Progenitor cell of endocrine pancreas (in vitro differentiated cells): ENCODE results near the gene CPB2. TPM values are rescaled to one million over a fixed set of nuclear protein-coding genes. Genes with fewer than 3 reads are reported as not detected.

ENCODE experiments used
- DNase-seq: peaks from one replicate; pipeline ENCODE4 v3.0.0; 2021; ENCODE audit warnings: low spot score; ENCODE audit not compliant: unreplicated experiment
- H3K27ac Mint-ChIP-seq: 2 replicates; pipeline ENCODE4 v1.8.0; 2021; ENCODE audit warnings: mild to moderate bottlenecking, moderate library complexity, mixed read lengths
- H3K27me3 Mint-ChIP-seq: 2 replicates; pipeline ENCODE4 v1.8.0; 2021; ENCODE audit warnings: mixed read lengths
- H3K36me3 Mint-ChIP-seq: 2 replicates; pipeline ENCODE4 v1.8.0; 2022; ENCODE audit warnings: mixed read lengths; ENCODE audit not compliant: insufficient read depth
- H3K4me1 Mint-ChIP-seq: 2 replicates; pipeline ENCODE4 v1.8.0; 2021; ENCODE audit warnings: low read depth, mixed read lengths
- H3K4me3 Mint-ChIP-seq: 2 replicates; pipeline ENCODE4 v1.8.0; 2021; ENCODE audit warnings: low read depth, mild to moderate bottlenecking, moderate library complexity, mixed read lengths
- H3K9me3 Mint-ChIP-seq: 2 replicates; pipeline ENCODE4 v1.8.0; 2021; ENCODE audit warnings: low read depth, mixed read lengths
- total RNA-seq: library from RNA; stranded (reverse); gene quantifications from 2 replicates; pipeline ENCODE4 v1.2.1, GENCODE V29; 2021
- TF ChIP-seq, protein P1 (sequence below): fragments of 200-600 bp; sonication (generic); IDR thresholded peaks from one replicate; pipeline ENCODE4 v1.5.0; 2021; ENCODE audit warnings: antibody characterized with exemption, mild to moderate bottlenecking; ENCODE audit not compliant: unreplicated experiment

Gene CPB2
- total RNA-seq, 1 donor from 2014 or later = not detected

DNA sequence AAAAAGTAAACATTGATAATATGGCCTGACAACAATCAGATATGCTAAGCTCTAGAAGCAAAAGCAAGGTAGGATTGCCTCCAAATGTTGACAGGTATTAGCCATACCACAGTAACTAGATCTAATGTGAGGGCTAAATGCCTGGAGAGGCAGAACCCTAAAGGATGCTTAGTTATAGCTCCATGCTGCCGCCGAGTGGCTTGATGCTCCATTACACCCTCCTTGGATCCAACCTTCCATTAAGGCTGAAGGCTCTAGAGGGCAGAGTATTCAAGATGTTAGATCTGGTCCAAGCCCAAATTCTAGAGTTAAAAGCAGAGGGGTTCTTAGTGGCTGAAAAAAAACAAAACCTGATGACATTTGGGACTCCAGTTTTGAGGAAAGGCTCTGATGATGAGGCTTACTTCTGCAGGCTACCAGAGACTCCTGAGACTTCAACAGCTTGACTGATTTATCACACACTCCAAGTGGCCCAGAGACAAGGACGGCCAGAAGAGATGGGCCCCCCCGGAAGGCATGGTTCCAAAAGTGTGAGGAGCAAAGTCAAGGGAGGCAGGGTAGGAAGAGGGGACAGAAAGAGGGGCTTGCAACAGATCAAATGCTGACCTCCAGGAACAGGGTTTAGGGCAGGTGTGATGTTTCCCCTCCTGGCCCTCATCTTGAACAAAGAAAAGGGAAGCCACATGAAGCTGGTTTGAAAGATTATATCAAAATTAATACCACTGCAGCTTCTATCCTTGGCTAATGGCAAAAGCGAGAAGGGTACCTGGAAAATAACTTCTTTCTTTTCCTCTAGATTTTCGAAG is 21.9 kb upstream of the CPB2 start:
- Mint-ChIP-seq H3K36me3 (no peaks in the 10 kb centered on the region), H3K27me3 (no peaks in the 10 kb centered on the region), H3K9me3 (no peaks in the 10 kb centered on the region), H3K4me3 (no peak overlapping the region), H3K27ac (peak overlapping the region; percentile 34), H3K4me1 (peaks cover 4% of the 10 kb centered on the region)
- peak; percentile 43 for DNase-seq
- TF ChIP-seq, protein P1, sequence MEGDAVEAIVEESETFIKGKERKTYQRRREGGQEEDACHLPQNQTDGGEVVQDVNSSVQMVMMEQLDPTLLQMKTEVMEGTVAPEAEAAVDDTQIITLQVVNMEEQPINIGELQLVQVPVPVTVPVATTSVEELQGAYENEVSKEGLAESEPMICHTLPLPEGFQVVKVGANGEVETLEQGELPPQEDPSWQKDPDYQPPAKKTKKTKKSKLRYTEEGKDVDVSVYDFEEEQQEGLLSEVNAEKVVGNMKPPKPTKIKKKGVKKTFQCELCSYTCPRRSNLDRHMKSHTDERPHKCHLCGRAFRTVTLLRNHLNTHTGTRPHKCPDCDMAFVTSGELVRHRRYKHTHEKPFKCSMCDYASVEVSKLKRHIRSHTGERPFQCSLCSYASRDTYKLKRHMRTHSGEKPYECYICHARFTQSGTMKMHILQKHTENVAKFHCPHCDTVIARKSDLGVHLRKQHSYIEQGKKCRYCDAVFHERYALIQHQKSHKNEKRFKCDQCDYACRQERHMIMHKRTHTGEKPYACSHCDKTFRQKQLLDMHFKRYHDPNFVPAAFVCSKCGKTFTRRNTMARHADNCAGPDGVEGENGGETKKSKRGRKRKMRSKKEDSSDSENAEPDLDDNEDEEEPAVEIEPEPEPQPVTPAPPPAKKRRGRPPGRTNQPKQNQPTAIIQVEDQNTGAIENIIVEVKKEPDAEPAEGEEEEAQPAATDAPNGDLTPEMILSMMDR = peak; percentile 80

DNA sequence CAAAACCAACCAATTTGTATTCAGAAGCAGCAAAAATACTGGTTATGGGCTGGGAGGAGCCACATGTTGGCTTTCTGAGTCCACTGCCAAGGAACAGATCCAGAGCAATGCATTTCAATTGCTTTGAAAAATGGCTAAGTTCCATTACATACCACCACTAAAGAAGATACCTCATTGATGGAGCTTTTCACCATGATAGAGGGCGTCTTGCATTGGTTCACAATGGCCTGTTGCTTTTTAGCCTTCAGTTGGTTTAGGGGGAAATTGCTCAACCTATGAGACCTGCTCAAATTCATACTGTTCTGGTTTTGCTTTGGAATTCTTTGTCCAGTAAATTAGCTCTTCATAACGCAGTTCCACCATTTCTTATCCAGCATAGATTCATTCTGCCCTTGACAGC is 21.2 kb upstream of the CPB2 start:
- no peak for DNase-seq
- no peak overlapping the region for H3K4me3 Mint-ChIP-seq
- no peaks in the 10 kb centered on the region for H3K9me3 Mint-ChIP-seq
- no peaks in the 10 kb centered on the region for H3K36me3 Mint-ChIP-seq
- no peak overlapping the region for H3K27ac Mint-ChIP-seq
- peaks cover 5% of the 10 kb centered on the region for H3K4me1 Mint-ChIP-seq
- TF ChIP-seq, protein P1 = no peak
- no peaks in the 10 kb centered on the region for H3K27me3 Mint-ChIP-seq

DNA sequence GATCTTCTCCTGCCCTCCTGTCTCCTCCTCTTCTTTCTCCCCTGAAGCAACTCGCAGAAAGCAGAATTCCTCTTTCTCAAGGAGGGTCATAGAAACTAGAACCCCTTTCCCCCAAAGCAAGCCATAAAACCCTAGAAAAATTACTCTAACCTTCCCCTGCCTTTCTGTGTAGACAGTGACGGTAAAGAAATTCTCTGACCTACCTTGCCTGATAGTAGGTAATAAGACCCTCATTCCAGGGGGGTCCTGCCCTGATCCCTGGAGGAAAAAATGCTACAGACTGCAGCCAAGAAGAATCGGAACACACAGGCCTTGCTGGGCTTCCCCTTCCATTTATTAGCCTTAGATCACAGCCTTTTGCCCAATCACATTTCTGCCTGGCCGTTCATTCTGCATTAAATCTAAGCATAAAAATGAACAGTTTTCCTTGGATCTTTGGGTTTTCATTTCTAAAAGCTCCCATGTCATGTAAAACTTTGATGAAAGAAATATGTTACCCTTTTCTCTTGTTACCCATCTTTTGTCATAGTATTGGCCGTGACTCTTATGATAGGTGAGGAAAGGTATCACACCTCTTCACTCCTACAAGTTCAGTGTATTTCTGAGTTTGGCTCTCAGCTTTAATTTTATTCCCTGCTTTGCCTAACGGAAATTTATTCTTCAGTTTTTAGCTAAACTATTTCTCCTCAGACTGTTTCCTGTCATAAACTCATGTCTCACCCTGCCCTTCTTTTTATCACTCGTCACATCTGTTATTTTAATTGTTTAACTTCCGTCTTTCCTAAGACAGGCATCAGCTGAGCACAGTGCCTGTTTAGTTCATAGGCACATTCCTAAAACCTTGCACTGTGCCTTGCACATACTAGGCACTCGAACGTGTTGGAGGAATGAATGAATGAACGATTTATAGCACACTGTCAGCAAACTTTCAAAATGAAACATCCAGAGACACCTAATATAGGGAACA is 20.4 kb upstream of the CPB2 start:
- H3K9me3 Mint-ChIP-seq = no peaks in the 10 kb centered on the region
- H3K27ac Mint-ChIP-seq = no peak overlapping the region

DNA sequence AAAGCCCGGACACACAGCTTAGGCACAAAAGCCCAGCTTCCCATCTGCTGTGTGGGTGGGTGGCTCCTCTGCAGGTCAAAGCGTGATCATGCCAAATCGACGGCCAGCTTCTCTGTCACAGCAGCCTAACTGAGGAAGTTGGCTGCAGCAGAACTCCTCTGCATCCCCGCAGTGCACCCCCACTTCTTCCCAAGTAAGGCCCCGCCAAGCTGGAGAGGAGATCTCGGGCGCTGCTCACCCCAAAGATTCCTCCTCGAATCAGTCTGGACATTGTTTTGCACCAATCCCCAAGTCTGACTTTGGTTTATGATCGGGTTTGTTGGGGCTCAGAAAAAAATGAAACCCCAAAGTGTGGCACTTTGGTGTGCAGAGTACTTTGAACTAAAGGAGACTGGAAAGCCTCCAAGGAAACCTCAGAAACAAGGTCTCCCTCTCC is 19.7 kb upstream of the CPB2 start:
- Mint-ChIP-seq H3K4me3 (no peak overlapping the region), H3K36me3 (no peaks in the 10 kb centered on the region), H3K9me3 (no peaks in the 10 kb centered on the region), H3K27me3 (no peaks in the 10 kb centered on the region), H3K27ac (no peak overlapping the region), H3K4me1 (peaks cover 5% of the 10 kb centered on the region)
- no peak for DNase-seq
- TF ChIP-seq, protein P1 = no peak

More for the DNA sequence above, 20.4 kb upstream of the CPB2 start:
- Mint-ChIP-seq H3K4me3 (no peak overlapping the region), H3K4me1 (peaks cover 5% of the 10 kb centered on the region), H3K27me3 (no peaks in the 10 kb centered on the region), H3K36me3 (no peaks in the 10 kb centered on the region)
- DNase-seq = no peak
- TF ChIP-seq, protein P1 = no peak

DNA sequence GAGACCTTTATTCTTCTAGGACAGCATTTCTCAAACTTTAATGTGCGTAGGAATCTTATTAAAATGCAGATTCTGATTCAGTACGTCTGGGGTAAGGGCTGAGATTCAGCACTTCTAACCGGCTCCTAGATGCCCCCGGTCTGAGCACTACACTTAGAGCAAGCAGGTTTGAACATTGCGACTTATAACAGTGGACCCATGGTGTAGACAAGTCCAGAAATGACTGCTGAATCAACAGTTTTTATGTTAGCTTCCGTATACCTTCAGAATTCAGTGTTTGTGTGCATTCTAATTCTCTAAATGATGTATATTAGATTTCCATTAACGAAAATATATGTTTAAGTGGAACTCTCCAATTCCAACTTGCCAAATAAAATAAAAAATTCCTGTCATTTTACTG is 17.5 kb upstream of the CPB2 start:
- Mint-ChIP-seq H3K36me3 (no peaks in the 10 kb centered on the region), H3K4me3 (no peak overlapping the region), H3K4me1 (peaks cover 5% of the 10 kb centered on the region), H3K9me3 (no peaks in the 10 kb centered on the region), H3K27me3 (no peaks in the 10 kb centered on the region), H3K27ac (no peak overlapping the region)
- TF ChIP-seq, protein P1 = no peak
- no peak for DNase-seq
